Progenitor cell of endocrine pancreas (in vitro differentiated cells): ENCODE data around the gene IRGC. TPM values are rescaled to one million over a fixed set of nuclear protein-coding genes. Genes with fewer than 3 reads are reported as not detected.

Source experiments
- DNase-seq: peaks from one replicate; pipeline ENCODE4 v3.0.0; 2021; ENCODE audit warnings: low spot score; ENCODE audit not compliant: unreplicated experiment
- H3K27ac Mint-ChIP-seq: 2 replicates; pipeline ENCODE4 v1.8.0; 2021; ENCODE audit warnings: mild to moderate bottlenecking, moderate library complexity, mixed read lengths
- H3K27me3 Mint-ChIP-seq: 2 replicates; pipeline ENCODE4 v1.8.0; 2021; ENCODE audit warnings: mixed read lengths
- H3K36me3 Mint-ChIP-seq: 2 replicates; pipeline ENCODE4 v1.8.0; 2022; ENCODE audit warnings: mixed read lengths; ENCODE audit not compliant: insufficient read depth
- H3K4me1 Mint-ChIP-seq: 2 replicates; pipeline ENCODE4 v1.8.0; 2021; ENCODE audit warnings: low read depth, mixed read lengths
- H3K4me3 Mint-ChIP-seq: 2 replicates; pipeline ENCODE4 v1.8.0; 2021; ENCODE audit warnings: low read depth, mild to moderate bottlenecking, moderate library complexity, mixed read lengths
- H3K9me3 Mint-ChIP-seq: 2 replicates; pipeline ENCODE4 v1.8.0; 2021; ENCODE audit warnings: low read depth, mixed read lengths
- CTCF ChIP-seq: fragments of 200-600 bp; sonication (generic); IDR thresholded peaks from one replicate; pipeline ENCODE4 v1.5.0; 2021; ENCODE audit warnings: antibody characterized with exemption, mild to moderate bottlenecking; ENCODE audit not compliant: unreplicated experiment
- total RNA-seq: library from RNA; stranded (reverse); gene quantifications from 2 replicates; pipeline ENCODE4 v1.2.1, GENCODE V29; 2021

The IRGC gene
- total RNA-seq, 1 donor from 2014 or later = not detected

GRCh38 chr19:43738780-43739211, 22.9 kb downstream of the IRGC start:
- H3K4me3 Mint-ChIP-seq = no peak overlapping the region
- H3K27me3 Mint-ChIP-seq = no peaks in the 10 kb centered on the region
- no peaks in the 10 kb centered on the region for H3K9me3 Mint-ChIP-seq
- no peaks in the 10 kb centered on the region for H3K4me1 Mint-ChIP-seq
- peaks cover 35% of the 10 kb centered on the region for H3K36me3 Mint-ChIP-seq
- no peak for TF ChIP-seq CTCF
- no peak for DNase-seq
- no peak overlapping the region for H3K27ac Mint-ChIP-seq

DNA sequence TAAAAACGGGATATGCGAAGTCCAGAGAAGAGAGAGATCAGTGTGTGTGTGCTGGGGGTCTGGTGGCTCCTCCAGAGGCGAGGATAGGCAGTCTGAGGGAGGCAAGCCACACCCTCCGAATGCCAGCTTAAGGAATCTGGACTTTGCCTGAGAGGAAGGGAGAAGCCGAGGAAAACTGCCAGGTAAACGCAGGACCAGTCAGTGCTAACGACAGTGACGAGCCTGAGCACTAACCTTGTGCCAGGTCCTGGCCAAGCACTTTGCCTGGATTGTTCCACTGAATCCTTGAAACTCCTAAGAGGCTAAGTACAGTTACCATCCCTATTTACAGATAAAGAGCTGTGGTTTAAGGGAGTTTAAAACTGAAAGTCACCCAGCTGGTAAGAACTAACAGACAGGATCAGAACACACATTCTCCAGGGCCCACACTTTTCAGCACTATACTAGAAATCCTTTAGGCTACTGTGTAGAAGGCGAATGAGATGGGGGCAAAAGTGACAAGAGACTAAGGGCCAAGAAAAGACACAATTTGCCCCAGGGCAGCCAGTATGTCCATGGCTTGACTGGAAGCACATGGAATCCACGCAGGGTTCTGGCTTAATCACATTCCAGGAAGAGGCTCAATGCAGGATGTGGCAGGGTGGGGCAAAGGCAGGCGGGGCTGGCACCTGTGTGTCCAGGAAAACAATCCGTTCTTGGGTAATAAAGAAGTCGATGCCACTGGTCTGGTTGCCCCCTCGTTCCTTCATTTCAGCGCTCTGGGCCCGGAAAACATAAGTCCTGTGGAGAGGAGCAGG, 23.8 kb downstream of the IRGC start:
- H3K36me3 Mint-ChIP-seq = peaks cover 41% of the 10 kb centered on the region
- no peak overlapping the region for H3K27ac Mint-ChIP-seq
- H3K4me1 Mint-ChIP-seq = no peaks in the 10 kb centered on the region
- H3K27me3 Mint-ChIP-seq = no peaks in the 10 kb centered on the region
- H3K4me3 Mint-ChIP-seq = no peak overlapping the region
- TF ChIP-seq CTCF = no peak
- H3K9me3 Mint-ChIP-seq = no peaks in the 10 kb centered on the region
- no peak for DNase-seq

GRCh38 chr19:43741075-43741825, 25.4 kb downstream of the IRGC start:
- Mint-ChIP-seq H3K36me3 (peaks cover 41% of the 10 kb centered on the region), H3K27ac (no peak overlapping the region)

DNA sequence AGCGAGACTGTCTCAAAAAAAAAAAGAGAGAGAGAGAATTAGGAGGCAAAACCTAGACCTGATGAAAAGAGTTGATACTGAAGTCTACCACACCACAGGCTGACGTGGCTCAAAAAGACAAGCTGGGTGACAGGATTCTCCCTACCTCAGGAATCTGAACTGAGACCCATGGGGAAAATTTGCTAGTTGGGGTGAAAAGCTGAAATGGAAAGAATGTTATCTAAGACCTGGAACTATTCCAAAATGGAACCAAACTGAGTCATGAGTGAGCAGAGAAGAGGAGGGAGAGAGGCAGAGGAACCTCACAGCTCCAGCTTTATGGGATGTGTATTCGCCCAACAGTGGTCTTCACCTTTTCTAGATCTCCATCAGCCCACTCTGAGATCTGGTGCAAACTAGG, 27.2 kb downstream of the IRGC start:
- H3K4me1 Mint-ChIP-seq = no peaks in the 10 kb centered on the region
- TF ChIP-seq CTCF = no peak
- no peak overlapping the region for H3K27ac Mint-ChIP-seq
- no peak overlapping the region for H3K4me3 Mint-ChIP-seq
- H3K36me3 Mint-ChIP-seq = peaks cover 40% of the 10 kb centered on the region
- H3K27me3 Mint-ChIP-seq = no peaks in the 10 kb centered on the region
- H3K9me3 Mint-ChIP-seq = no peaks in the 10 kb centered on the region
- DNase-seq = no peak

More at GRCh38 chr19:43741075-43741825, 25.4 kb downstream of the IRGC start:
- Mint-ChIP-seq H3K4me3 (no peak overlapping the region), H3K9me3 (no peaks in the 10 kb centered on the region), H3K4me1 (no peaks in the 10 kb centered on the region), H3K27me3 (no peaks in the 10 kb centered on the region)
- DNase-seq = no peak
- no peak for TF ChIP-seq CTCF

GRCh38 chr19:43747557-43748204, 31.8 kb downstream of the IRGC start:
- Mint-ChIP-seq H3K27me3 (no peaks in the 10 kb centered on the region), H3K36me3 (peaks cover 37% of the 10 kb centered on the region), H3K9me3 (no peaks in the 10 kb centered on the region), H3K4me3 (no peak overlapping the region), H3K27ac (no peak overlapping the region), H3K4me1 (no peaks in the 10 kb centered on the region)
- DNase-seq = no peak
- no peak for TF ChIP-seq CTCF
